Measurements from ENCODE around the gene STMN1.

The STMN1 gene

DNA sequence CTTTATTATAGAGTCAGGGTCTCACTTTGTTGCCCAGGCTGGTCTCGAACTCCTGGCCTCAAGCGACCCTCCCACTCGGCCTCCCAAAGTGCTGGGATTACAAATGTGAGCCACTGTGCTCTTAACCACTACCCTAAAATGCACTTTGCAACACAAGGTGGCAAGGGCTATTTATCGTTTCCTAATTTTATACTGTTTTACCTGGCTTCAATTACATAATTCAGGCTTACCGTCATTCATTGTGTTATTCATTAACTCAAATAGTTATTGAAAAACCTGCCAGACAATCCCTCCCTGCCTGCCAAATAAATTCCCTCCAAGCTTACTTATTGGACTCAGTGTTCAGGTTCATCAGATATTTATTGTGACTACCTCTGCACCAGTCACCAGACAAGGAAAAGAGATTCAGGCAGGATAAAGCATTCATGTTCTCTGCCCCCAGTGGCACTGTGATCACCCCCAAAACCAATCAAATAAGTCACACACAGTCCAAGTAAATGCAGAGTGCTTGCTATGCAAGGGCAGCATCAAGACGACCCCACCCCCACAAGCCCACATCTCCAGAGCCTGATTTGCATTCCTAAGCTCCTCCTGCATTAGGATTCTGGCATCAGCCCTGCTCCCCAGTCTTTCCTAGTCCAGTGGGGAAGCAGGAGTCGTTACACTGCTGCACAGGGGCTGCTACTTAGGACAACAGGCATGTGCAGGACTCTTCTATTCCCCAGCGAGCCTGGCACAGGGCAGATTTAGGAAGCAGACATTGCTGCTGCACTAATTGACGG is 38.8 kb downstream of the STMN1 start:
- DNase-seq, result no peak

- no peak for DNase-seq
These were observed 39.9 kb downstream of the STMN1 start for GRCh38 chr1:25866288-25866687.

DNA sequence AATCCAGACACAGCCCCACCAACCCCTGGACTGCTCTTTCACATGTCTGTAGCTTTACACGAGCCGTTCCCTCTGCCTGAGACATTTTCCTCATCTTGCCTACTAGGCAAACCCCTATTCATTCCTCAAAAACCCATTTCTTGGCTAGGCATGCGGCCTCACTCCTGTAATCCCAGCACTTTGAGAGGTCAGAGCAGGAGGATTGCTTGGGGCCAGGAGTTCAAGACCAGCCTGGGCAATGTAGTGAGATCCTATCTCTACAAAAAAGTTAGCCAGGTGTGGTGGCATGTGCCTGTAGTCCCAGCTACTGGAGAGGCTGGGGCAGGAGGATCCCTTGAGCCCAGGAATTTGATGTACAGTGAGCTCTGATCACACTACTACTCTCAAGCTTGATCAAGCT is 41.8 kb downstream of the STMN1 start:
- no peak for DNase-seq

DNA sequence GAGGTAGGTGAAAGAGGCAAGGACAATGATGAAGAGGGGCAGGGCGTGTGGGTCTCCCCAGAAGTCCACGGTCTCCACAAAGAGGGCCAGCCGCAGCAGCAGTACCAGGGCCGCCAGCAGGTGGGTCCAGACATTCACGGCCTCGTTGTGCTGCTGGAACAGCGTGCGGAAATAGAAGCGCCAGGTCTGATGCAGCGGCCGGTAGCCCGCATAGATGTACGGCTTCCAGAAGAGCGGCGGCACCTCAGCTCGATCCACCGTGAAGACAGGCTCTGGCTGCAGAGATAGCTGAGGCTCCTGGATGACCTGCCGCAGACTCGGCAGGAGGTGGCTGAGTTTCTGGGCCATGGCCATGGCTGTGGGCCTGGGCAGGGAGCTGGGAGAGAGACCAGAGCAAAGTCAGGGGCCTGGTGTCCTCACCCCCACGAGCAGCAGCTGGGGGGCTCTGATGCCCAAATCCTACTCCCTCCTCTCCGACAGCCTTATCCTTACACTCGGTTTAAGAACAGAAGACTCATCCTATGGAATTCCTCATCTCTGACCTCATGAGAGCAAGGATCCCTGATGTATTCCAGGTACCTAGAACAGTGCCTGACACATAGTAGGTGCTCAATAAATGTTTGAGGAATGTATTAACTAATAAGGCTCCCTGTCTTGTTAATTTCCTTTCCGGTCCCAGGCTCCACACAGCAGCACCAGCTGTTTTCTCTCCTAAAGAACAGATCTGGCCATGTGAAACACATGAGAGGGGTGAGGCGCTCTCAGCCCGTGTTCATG is 42.5 kb downstream of the STMN1 start:
- no peak for DNase-seq

DNA sequence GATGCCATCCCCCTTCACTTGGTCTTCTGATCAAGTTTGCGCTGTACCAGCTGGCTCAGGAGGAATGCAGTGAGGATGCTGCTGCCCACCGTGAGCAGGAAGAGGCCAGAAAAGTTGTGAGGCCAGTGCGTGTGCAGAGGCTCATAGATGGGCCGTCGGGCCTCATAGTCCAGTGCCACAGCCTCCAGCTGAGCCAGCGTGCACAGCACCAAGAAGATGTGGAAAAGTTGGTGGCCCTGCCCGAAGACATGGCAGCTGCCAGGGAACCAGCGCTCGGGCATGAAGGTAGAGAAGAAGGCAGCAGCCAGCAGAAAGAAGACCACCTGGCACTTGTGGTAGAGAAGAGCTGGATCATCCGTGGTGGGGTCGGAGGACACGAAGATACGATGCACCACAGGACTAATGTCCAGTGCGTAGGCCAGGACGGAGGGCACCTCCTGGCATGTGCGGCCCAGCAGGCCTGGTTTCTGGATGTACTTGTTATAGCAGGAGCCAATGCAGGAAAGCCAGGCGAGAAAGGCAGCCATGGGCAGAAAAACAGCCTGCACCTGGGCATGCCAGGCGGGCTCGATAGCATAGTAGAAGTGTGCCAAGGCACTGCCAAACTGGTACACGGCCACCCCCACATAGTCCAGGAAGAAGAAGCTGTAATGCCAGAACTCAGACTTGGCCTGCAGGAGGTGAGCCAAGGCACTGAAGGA is 43.3 kb downstream of the STMN1 start:
- no peak for DNase-seq

DNA sequence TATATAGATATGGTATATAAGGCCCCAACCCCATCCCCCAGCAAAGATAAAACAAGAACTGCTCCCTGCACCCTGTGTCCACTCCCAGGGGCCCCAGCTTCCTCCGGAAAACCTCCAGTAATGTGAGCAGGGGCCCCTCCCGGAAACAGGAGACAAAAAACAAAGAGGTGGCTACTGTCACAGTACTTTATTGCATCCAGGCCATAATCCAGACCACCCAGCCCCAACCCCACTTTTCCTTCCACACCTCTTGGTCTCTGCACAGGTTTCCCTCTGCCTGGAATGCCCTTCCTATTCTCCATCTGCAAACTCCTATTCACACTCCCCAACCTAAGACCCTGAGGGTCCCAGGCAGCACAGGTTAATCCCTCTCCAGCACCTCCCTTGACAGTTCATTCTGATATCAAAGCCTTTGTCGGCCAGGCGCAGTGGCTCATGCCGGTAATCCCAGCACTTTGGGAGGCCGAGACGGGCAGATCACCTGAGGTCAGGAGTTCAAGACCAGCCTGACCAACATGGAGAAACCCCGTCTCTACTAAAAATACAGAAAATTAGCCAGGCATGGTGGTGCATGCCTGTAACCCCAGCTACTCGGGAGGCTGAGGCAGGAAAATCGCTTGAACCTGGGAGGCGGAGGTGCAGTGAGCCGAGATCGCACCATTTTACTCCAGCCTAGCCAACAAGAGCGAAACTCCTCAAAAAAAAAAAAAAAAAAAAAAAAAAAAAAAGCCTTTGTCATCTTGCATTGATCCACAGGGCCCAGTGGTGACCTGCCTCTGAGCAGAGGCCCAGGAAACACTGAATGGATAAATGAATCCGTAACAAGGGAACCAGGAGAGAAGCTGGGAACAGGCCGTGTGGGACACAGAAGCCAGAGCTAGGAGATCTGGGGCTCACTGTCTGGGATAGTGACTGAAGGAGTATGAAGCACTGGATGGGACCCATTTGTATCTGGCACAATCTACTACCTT is 44.6 kb downstream of the STMN1 start:
- DNase-seq, result no peak

DNA sequence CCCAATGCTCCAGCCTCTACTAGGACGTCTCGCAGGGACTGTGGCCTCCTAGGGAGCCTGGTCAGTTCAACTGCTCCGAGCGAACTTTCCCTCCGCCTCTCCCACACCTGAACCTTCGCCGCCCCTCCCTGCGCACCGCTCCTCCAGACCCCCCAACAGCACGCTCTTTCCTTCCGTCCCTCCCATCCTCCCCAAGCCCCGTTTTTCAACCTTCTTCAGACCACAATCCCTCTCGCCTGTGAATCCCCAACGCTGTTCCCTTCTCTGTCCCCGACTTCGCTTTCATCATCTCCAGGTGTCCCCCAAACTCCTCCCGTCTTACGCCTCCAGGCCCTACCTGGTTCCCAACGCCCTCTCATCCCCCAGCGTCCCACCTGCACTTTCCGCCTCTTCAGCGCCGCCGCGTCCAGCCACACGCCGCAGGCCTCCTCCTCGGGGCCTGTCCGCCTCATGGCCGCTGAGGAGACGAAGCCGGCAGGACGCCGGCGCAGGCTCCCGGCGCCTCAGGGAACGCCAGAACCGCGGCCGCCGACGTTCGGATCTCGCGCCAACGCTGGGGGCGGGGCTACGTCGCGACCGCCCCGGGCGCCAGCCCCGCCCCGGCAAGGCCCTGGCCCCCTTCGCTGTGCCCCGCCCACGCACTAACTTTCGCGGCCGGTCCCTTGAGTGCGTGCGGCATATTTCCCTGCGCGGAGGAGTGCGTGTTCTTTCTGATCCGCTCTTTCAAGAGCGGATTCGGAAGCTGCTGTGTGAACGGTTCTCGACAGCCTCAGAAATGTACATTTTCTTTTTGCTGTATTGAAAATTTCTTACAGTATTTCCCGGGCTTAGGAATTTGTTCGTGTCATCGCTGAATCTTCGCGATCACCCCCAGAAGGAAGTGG is 47.1 kb downstream of the STMN1 start, which contains the start of gene AUNIP:
AUNIP (minus strand) TSS at position 552 of the 884 bp plus-strand sequence; CDS start at position 452, 100 bp downstream.
- peak; percentile 92 for DNase-seq

GRCh38 chr1:25858494-25858893 is 47.7 kb downstream of the STMN1 start:
- DNase-seq, result no peak

- no peak for DNase-seq
These were observed 49.4 kb downstream of the STMN1 start for GRCh38 chr1:25856856-25857255.

DNA sequence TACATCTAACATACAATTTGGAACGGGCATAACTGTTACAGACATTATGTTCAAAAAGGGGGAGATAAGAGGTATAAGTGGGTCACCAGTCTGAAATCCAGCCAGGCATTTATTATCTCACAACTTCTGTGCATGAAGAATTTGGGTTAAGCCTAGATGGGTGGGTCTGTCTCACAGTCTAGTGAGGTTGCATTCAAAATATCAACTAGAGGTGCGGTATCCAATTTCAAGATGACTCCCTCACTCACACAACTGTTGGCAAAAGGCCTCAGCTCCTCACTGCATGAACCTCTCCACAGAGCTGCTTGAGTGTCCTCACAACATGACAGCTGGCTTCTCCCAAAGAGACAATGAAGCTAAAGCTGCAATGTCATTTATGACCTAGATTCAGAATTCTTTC is 51.7 kb downstream of the STMN1 start:
- no peak for DNase-seq
